A549 treated with AZD2906 at 1 μM for 4 hours (cell line): ENCODE measurements around the gene NFE2L2. TPM values are rescaled to one million over a fixed set of nuclear protein-coding genes. Genes with fewer than 3 reads are reported as not detected.

Source experiments
- total RNA-seq: library from RNA; stranded (reverse); fragments of 200-300 nt; extraction: Qiagen RNA extraction; gene quantifications from 5 replicates; pipeline ENCODE4 v1.2.3, GENCODE V29; 2022

The NFE2L2 gene
- total RNA-seq, result 35.6 to 43.9 TPM (median 37.3 TPM) in 5 replicates

GRCh38 chr2:177264693-177265587, at the start of gene NFE2L2:
TSS of gene NFE2L2 (minus strand) at chr2:177264727. CDS start at chr2:177264576, 151 bp downstream.

GRCh38 chr2:177212106-177212890, 52.2 kb downstream of the NFE2L2 start, which contains the start of gene HNRNPA3:
TSS of gene HNRNPA3 (plus strand) at chr2:177212794. CDS start at chr2:177212800, 6 bp downstream.

Other genes with a start within 250 kb of the NFE2L2 start
- 333 to 366 TPM (median 351 TPM) in 5 replicates for gene HNRNPA3, start 51.9 kb downstream of the NFE2L2 start, total RNA-seq
- 32.4 to 42.4 TPM (median 36.2 TPM) in 5 replicates for gene AGPS, start 128.0 kb upstream of the NFE2L2 start, total RNA-seq